WERI-Rb-1 (cell line): ENCODE results near the gene TLK1.

Experiments used
- DNase-seq: peaks from one replicate; pipeline ENCODE4 v3.0.0-alpha.2; 2020
- H3K27ac ChIP-seq: fragments of 250-450 bp; sonication (Bioruptor Pico); 2 replicates; pipeline ENCODE4 v1.5.1; 2020; ENCODE audit warnings: mild to moderate bottlenecking, moderate library complexity
- H3K27me3 ChIP-seq: fragments of 250-450 bp; sonication (Bioruptor Pico); 2 replicates; pipeline ENCODE4 v1.5.1; 2021; ENCODE audit warnings: mild to moderate bottlenecking, low read depth, moderate library complexity; ENCODE audit not compliant: insufficient read depth, severe bottlenecking
- H3K36me3 ChIP-seq: fragments of 250-450 bp; sonication (Bioruptor Pico); 2 replicates; pipeline ENCODE4 v1.5.1; 2020; ENCODE audit warnings: mild to moderate bottlenecking, moderate library complexity
- H3K4me3 ChIP-seq: 2 replicates; pipeline ENCODE4 v1.5.1; 2011; ENCODE audit warnings: low read depth, mild to moderate bottlenecking, control low read depth, low read length
- H3K9me3 ChIP-seq: fragments of 250-450 bp; sonication (Bioruptor Pico); 2 replicates; pipeline ENCODE4 v1.5.1; 2021; ENCODE audit warnings: mild to moderate bottlenecking, moderate library complexity; ENCODE audit not compliant: severe bottlenecking
- TF ChIP-seq, protein P1 (sequence below): IDR thresholded peaks from 2 replicates; pipeline ENCODE4 v1.5.1; 2011; ENCODE audit warnings: low read depth, mild to moderate bottlenecking, control low read depth, inconsistent platforms, low read length

Gene TLK1

DNA sequence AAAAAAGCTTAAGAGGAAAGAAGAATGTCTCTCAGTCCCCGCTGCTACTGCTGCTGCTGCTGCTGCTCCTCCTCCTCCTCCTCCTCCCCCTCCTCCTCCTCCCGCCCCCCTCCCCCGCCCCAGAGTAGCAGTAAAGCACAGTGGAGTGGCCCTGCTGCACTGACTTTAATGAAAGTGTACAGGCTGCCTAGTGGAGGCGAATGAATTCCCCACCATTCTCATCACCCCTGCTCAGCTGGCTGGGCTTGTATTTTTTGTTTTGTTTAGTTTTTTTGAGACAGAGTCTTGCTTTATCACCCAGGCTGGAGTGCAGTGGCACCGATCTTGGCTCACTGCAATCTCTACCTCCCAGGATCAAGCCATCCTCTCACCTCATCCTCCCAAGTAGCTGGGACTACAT, 197.3 kb downstream of the TLK1 start:
- TF ChIP-seq, protein P1, sequence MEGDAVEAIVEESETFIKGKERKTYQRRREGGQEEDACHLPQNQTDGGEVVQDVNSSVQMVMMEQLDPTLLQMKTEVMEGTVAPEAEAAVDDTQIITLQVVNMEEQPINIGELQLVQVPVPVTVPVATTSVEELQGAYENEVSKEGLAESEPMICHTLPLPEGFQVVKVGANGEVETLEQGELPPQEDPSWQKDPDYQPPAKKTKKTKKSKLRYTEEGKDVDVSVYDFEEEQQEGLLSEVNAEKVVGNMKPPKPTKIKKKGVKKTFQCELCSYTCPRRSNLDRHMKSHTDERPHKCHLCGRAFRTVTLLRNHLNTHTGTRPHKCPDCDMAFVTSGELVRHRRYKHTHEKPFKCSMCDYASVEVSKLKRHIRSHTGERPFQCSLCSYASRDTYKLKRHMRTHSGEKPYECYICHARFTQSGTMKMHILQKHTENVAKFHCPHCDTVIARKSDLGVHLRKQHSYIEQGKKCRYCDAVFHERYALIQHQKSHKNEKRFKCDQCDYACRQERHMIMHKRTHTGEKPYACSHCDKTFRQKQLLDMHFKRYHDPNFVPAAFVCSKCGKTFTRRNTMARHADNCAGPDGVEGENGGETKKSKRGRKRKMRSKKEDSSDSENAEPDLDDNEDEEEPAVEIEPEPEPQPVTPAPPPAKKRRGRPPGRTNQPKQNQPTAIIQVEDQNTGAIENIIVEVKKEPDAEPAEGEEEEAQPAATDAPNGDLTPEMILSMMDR: no peak
- no peak overlapping the region for H3K27ac ChIP-seq
- H3K4me3 ChIP-seq: no peak overlapping the region
- H3K36me3 ChIP-seq: peaks cover 80% of the 10 kb centered on the region
- DNase-seq: no peak
- no peaks in the 10 kb centered on the region for H3K27me3 ChIP-seq
- H3K9me3 ChIP-seq: no peaks in the 10 kb centered on the region

GRCh38 chr2:170953941-170954340, 206.8 kb downstream of the TLK1 start:
- TF ChIP-seq, protein P1: no peak
- Histone ChIP-seq H3K27ac (no peak overlapping the region), H3K36me3 (peaks cover 98% of the 10 kb centered on the region), H3K4me3 (no peak overlapping the region), H3K27me3 (no peaks in the 10 kb centered on the region), H3K9me3 (no peaks in the 10 kb centered on the region)
- no peak for DNase-seq

GRCh38 chr2:170950221-170950761, 210.4 kb downstream of the TLK1 start:
- H3K27me3 ChIP-seq: no peaks in the 10 kb centered on the region
- H3K36me3 ChIP-seq: peaks cover 66% of the 10 kb centered on the region
- TF ChIP-seq, protein P1: no peak
- H3K27ac ChIP-seq: no peak overlapping the region
- DNase-seq: no peak
- no peak overlapping the region for H3K4me3 ChIP-seq
- H3K9me3 ChIP-seq: no peaks in the 10 kb centered on the region

- no peak overlapping the region for H3K27ac ChIP-seq
- TF ChIP-seq, protein P1: no peak
- no peak for DNase-seq
- no peaks in the 10 kb centered on the region for H3K9me3 ChIP-seq
- peaks cover 57% of the 10 kb centered on the region for H3K36me3 ChIP-seq
- no peaks in the 10 kb centered on the region for H3K27me3 ChIP-seq
- no peak overlapping the region for H3K4me3 ChIP-seq
Observed at GRCh38 chr2:170949415-170949814, 211.3 kb downstream of the TLK1 start.

DNA sequence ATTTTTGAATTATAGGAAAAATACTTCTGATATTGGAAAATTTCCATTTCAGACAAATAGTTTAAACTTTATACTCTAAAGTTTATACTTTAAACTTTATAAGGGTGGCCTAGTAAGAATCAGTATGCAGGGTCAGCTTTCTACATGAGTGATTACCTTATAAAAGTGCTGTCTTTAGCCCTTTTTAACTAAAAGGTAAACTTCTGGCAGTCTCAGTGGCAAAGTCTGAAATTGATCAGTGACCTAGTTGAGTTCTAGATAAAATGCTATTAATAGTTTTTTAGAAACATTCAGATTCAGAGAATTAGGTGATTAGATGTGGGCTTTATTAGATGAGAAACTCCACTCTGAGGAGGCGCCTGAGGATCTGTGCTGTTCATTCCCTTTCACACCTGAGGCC, 216.1 kb downstream of the TLK1 start:
- no peaks in the 10 kb centered on the region for H3K27me3 ChIP-seq
- TF ChIP-seq, protein P1: no peak
- H3K27ac ChIP-seq: no peak overlapping the region
- peaks cover 13% of the 10 kb centered on the region for H3K36me3 ChIP-seq
- no peaks in the 10 kb centered on the region for H3K9me3 ChIP-seq
- no peak overlapping the region for H3K4me3 ChIP-seq
- no peak for DNase-seq

- DNase-seq: no peak
- peaks cover 6% of the 10 kb centered on the region; the same call in 1 of the 2 replicates for H3K36me3 ChIP-seq
- H3K27me3 ChIP-seq: no peaks in the 10 kb centered on the region
- H3K27ac ChIP-seq: no peak overlapping the region
- no peak overlapping the region for H3K4me3 ChIP-seq
- no peaks in the 10 kb centered on the region for H3K9me3 ChIP-seq
- TF ChIP-seq, protein P1: no peak
Observed at GRCh38 chr2:170943596-170943995, 217.1 kb downstream of the TLK1 start.
